Muscle layer of duodenum (tissue), 2 donors: Measurements from ENCODE around the gene PDS5A.
"Not testable (repeated sequence)": the region's sequence is repeated elsewhere in the genome, so short reads cannot be mapped to it uniquely, and the experiment has no call there.

Experiments used
- H3K27ac ChIP-seq: one replicate; pipeline ENCODE4 v1.7.0; 2013; ENCODE audit warnings: mild to moderate bottlenecking, low read length
- H3K27me3 ChIP-seq: one replicate; pipeline ENCODE4 v1.7.0; 2013; ENCODE audit warnings: low read depth, mild to moderate bottlenecking, control low read depth, low read length
- H3K36me3 ChIP-seq, 2 donors: one replicate each; pipeline ENCODE4 v1.7.0; 2013; ENCODE audit warnings: low read length in 2 of 2, control low read depth in 1 of 2, mild to moderate bottlenecking in 1 of 2; ENCODE audit not compliant: insufficient read depth in 2 of 2, control insufficient read depth in 1 of 2
- H3K4me1 ChIP-seq, 2 donors: one replicate each; pipeline ENCODE4 v1.7.0; 2013; ENCODE audit warnings: low read length in 2 of 2, mild to moderate bottlenecking in 2 of 2, control low read depth in 1 of 2, moderate library complexity in 1 of 2; ENCODE audit not compliant: insufficient read depth in 2 of 2, control insufficient read depth in 1 of 2
- H3K4me3 ChIP-seq, 2 donors: one replicate each; pipeline ENCODE4 v1.7.0; 2013; ENCODE audit warnings: low read length in 2 of 2, low read depth in 1 of 2, mild to moderate bottlenecking in 1 of 2
- H3K9me3 ChIP-seq, 2 donors: one replicate each; pipeline ENCODE4 v1.7.0; 2013; ENCODE audit warnings: low read length in 2 of 2, control low read depth in 1 of 2, mild to moderate bottlenecking in 1 of 2; ENCODE audit not compliant: control insufficient read depth in 1 of 2
- donor health status: healthy.

The PDS5A gene

DNA sequence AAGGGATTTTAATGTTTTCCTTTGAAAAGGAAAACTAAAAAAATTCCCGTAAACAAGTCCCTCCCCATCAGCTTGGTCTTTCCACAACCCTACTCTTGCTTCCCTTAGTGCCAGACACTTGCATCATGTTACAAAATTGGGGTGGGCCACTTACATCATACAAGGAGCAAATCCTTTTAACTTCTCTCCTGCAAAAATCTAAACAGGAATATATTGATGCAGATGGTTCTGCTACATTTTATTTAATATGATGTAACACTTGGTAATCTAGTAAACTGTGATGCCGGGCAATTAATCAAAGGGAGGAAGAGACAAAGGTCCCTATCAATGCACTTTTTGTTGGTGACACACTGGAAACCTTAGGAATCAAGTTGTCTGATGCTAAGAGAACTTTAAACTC, 154.5 kb downstream of the PDS5A start:
- Histone ChIP-seq H3K4me1 (no peaks in the 10 kb centered on the region), H3K4me3 (no peak overlapping the region), H3K36me3 (peaks cover 0 to 21% of the 10 kb centered on the region in 2 donors), H3K9me3 (no peaks in the 10 kb centered on the region), H3K27me3 (no peaks in the 10 kb centered on the region), H3K27ac (no peak overlapping the region)

DNA sequence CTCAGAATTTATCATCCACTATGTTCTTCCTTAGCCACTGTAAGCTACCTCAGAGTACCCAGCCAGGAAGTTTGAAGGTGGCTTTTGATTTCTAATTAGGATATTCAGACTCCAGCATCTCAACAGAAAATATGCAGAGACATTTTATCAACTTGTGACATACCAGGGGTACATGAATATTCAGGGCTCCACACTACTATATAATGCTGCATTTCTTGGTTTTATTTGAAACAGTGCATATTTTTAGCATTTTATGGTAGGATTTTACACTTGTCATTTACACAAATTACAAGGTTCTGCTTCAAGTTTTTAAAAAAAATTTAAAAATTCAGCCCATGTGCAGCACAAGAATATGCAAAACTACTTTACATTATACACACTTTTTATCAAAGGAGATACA, 155.0 kb downstream of the PDS5A start:
- H3K27me3 ChIP-seq: no peaks in the 10 kb centered on the region

DNA sequence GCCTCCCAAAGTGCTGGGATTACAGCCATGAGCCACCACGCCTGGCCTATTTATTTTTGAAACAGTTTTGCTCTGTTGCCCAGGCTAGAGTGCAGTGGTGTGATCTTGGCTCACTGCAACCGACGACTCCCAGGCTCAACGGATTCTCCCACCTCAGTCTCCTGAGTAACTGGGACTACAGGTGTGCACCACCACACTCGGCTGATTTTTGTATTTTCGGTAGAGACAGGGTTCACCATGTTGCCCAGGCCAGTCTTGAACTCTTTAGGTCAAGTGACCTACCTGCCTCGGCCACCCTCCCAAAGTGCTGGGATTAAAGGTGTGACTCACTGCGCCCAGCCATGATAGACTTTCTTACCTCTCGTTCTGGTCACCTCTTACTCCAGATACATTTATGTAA, 155.8 kb downstream of the PDS5A start:
- peaks cover 0 to 13% of the 10 kb centered on the region in 2 donors for H3K36me3 ChIP-seq
- no peak overlapping the region for H3K4me3 ChIP-seq
- no peak overlapping the region for H3K27ac ChIP-seq
- H3K9me3 ChIP-seq: no peaks in the 10 kb centered on the region
- H3K4me1 ChIP-seq: no peaks in the 10 kb centered on the region
- H3K27me3 ChIP-seq: no peaks in the 10 kb centered on the region

More for the DNA sequence above, 155.0 kb downstream of the PDS5A start:
- Histone ChIP-seq H3K36me3 (peaks cover 0 to 16% of the 10 kb centered on the region in 2 donors), H3K27ac (no peak overlapping the region), H3K4me3 (no peak overlapping the region), H3K4me1 (no peaks in the 10 kb centered on the region), H3K9me3 (no peaks in the 10 kb centered on the region)

DNA sequence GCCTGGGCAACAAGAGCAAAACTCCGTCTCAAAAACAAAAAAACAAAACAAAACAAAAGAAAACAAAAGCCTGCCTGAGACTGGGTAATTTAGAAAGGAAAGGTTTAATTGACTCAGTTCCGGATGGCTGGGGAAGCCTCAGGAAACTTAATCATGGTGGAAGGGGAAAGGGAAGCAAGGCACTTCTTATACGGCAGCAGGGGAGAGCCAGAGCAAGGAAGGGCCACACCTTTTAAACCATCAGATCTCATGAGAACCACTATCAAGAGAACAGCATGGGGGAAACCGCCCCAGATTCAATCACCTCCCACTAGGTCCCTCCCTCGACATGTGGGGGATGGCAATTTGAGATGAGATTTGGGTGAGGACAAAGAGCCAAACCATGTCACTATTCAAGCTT, 157.5 kb downstream of the PDS5A start:
- Histone ChIP-seq H3K27ac (no peak overlapping the region), H3K27me3 (no peaks in the 10 kb centered on the region), H3K4me3 (no peak overlapping the region), H3K4me1 (no peaks in the 10 kb centered on the region), H3K36me3 (peaks cover 0 to 8% of the 10 kb centered on the region in 2 donors), H3K9me3 (no peaks in the 10 kb centered on the region)

DNA sequence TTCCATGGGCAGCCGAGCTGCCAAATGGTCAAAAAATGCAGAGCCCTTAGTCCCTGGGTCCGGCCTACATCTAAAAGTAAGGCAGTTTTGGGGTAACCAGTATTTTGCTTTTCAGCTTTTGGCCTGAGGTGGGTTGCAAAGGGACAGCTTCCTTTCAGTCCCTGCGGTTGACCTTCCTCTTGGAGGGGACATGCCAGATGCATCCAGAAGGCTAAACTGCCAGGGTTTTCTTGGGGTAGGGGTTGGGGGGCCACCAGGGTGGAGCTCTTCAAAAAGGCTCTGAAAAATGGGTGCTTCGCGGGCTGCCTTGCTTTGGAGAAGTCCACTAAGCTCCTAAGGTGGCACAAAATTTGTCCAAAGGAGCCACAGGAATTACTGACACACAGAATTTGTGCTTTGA, 159.1 kb downstream of the PDS5A start:
- H3K4me3 ChIP-seq: no peak overlapping the region
- H3K27me3 ChIP-seq: no peaks in the 10 kb centered on the region
- no peaks in the 10 kb centered on the region for H3K9me3 ChIP-seq
- H3K27ac ChIP-seq: no peak overlapping the region
- no peaks in the 10 kb centered on the region for H3K4me1 ChIP-seq
- H3K36me3 ChIP-seq: peaks cover 0 to 5% of the 10 kb centered on the region in 2 donors

DNA sequence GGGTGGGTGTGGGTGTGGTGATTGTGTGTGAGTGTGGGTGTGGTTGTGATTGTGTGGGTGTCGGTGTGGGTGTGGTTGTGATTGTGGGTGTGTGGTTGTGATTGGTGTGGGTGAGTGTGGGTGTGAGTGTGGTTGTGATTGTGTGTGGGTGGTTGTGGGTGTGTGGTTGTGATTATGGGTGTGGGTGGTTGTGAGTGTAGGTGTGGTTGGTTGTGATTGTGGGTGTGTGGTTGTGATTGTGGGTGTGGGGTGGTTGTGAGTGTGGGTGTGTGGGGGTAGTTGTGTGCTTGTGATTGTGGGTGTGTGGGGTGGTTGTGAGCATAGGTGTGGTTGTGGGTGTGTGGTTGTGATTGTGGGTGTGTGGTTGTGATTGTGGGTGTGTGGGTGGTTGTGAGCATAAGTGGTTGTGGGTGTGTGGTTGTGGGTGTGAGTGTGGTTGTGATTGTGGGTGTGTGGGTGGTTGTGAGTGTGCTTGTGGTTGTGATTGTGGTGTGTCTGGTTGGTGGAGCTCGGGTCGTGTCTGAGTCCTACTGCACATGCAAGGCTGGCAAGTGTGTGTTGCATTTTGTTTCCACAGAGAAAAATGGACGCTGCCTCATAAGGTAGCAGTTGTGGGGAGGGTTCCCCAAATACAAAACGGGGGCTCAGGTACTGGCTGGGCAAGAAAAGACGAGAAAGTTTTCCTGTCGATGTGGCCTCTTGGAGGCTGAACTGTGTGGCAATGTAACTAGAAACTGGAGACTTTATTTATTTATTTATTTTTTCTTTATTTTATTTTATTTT, 163.1 kb downstream of the PDS5A start:
- H3K4me1 ChIP-seq: no peaks in the 10 kb centered on the region
- no peaks in the 10 kb centered on the region for H3K27me3 ChIP-seq
- H3K36me3 ChIP-seq: no peaks in the 10 kb centered on the region
- no peaks in the 10 kb centered on the region for H3K9me3 ChIP-seq
- no peak overlapping the region for H3K27ac ChIP-seq
- H3K4me3 ChIP-seq: no peak overlapping the region

DNA sequence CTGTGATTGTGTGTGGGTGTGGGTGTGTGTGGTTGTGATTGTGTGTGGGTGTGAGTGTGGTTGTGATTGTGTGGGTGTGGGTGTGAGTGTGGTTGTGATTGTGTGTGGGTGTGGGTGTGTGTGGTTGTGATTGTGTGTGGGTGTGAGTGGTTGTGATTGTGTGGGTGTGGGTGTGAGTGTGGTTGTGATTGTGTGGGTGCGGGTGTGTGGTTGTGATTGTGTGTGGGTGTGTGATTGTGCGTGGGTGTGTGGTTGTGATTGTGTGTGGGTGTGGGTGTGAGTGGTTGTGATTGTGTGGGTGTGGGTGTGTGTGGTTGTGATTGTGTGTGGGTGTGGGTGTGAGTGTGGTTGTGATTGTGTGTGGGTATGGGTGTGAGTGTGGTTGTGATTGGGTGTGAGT, 163.9 kb downstream of the PDS5A start:
- not testable (repeated sequence) for H3K27me3 ChIP-seq, H3K36me3 ChIP-seq, H3K9me3 ChIP-seq, H3K27ac ChIP-seq, H3K4me3 ChIP-seq, H3K4me1 ChIP-seq

DNA sequence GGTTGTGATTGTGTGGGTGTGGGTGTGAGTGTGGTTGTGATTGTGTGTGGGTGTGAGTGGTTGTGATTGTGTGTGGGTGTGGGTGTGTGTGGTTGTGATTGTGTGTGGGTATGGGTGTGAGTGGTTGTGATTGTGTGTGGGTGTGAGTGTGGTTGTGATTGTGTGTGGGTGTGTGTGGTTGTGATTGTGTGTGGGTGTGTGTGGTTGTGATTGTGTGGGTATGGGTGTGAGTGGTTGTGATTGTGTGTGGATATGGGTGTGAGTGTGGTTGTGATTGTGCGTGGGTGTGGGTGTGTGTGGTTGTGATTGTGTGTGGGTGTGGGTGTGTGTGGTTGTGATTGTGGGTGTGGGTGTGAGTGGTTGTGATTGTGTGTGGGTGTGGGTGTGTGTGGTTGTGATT, 164.7 kb downstream of the PDS5A start:
- not testable (repeated sequence) for H3K27ac ChIP-seq, H3K36me3 ChIP-seq, H3K4me3 ChIP-seq, H3K27me3 ChIP-seq, H3K9me3 ChIP-seq, H3K4me1 ChIP-seq

DNA sequence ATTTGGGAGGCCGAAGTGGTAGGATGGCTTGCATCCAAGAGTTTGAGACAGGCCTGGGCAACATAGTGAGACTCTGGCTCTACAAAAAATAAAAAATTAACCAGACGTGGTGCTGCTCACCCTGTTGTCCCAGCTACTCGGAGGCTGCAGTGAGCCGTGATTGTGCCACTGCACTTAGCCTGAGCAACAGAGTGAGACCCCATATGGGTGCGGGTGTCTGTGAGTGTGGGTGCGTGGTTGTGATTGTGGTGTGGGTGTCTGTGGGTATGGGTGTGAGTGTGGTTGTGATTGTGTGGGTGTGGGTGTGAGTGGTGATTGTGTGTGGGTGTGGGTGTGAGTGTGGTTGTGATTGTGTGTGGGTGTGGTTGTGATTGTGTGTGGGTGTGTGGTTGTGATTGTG, 165.2 kb downstream of the PDS5A start:
- Histone ChIP-seq H3K4me3 (no peak overlapping the region), H3K36me3 (no peaks in the 10 kb centered on the region), H3K4me1 (no peaks in the 10 kb centered on the region), H3K27ac (no peak overlapping the region), H3K27me3 (no peaks in the 10 kb centered on the region), H3K9me3 (no peaks in the 10 kb centered on the region)

DNA sequence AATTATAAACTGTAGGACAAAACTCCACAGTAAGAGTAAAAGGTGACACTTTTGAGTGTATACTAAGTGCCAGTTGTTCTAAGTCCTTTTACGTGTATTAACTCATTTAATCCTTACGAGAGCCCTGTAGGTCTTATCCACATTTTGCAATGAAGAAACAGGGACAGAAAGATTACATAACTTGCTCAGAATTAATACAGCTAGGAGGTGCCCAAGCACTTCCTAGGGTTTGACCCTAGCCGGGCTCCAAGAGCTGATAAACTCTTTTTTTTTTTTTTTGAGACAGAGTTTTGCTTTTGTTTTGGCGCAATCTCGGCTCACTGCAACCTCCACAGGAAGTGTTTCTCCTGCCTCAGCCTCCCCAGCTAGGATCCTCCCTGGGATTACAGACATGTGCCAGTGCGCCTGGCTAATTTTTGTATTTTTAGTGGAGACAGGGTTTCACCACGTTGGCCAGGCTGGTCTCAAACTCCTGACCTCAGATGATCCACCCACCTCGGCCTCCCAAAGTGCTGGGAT, 169.4 kb downstream of the PDS5A start:
- Histone ChIP-seq H3K27me3 (no peaks in the 10 kb centered on the region), H3K36me3 (no peaks in the 10 kb centered on the region), H3K4me3 (no peak overlapping the region), H3K27ac (no peak overlapping the region), H3K4me1 (no peaks in the 10 kb centered on the region), H3K9me3 (no peaks in the 10 kb centered on the region)

DNA sequence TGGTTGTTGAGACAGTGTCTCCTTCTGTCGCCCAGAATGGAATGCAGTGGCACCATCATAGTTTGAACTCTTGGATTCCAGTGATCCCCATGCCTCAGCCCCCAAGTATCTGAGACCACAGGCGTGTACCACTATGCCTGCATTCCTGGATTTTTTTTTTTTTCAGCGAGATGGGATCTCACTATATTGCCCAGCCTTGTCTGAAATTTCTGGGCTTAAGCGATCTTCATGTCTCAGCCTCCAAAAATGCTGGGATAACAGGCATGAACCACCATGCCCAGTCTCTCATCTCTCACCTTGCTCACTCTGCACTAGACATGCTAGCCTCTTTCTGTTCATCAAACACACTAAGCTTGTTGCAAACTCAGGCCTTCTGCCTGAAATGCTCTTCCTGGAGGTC, 175.7 kb downstream of the PDS5A start:
- H3K36me3 ChIP-seq: no peaks in the 10 kb centered on the region
- H3K4me3 ChIP-seq: no peak overlapping the region
- no peaks in the 10 kb centered on the region for H3K9me3 ChIP-seq
- no peaks in the 10 kb centered on the region for H3K27me3 ChIP-seq
- no peaks in the 10 kb centered on the region for H3K4me1 ChIP-seq
- no peak overlapping the region for H3K27ac ChIP-seq

DNA sequence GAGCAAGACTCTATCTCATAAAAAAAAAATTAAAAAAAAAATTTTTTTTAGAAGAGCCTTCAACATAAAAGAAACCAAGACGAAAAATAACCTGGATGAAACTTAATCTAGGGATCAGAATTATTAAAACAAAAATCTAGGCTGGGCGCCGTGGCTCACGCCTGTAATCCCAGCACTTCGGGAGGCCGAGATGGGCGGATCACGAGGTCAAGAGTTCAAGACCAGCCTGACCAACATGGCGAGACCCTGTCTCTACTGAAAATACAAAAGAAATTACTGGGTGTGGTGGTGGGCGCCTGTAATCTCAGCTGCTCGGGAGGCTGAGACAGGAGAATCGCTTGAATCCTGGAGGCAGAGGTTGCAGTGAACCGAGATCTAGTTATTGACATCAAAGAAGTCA, 184.7 kb downstream of the PDS5A start:
- H3K36me3 ChIP-seq, H3K4me3 ChIP-seq, H3K9me3 ChIP-seq, H3K27ac ChIP-seq, H3K4me1 ChIP-seq, H3K27me3 ChIP-seq: not testable (repeated sequence)
